Germinal center (tissue), 1 donor: Measurements from ENCODE around the gene TCF4.
A peak's percentile ranks its signal among the peaks of the same experiment; 100 is the strongest.

Experiments
- DNase-seq: peaks from one replicate; pipeline ENCODE4 v3.0.0; 2012; ENCODE audit warnings: mixed read lengths, low spot score

The TCF4 gene

DNA sequence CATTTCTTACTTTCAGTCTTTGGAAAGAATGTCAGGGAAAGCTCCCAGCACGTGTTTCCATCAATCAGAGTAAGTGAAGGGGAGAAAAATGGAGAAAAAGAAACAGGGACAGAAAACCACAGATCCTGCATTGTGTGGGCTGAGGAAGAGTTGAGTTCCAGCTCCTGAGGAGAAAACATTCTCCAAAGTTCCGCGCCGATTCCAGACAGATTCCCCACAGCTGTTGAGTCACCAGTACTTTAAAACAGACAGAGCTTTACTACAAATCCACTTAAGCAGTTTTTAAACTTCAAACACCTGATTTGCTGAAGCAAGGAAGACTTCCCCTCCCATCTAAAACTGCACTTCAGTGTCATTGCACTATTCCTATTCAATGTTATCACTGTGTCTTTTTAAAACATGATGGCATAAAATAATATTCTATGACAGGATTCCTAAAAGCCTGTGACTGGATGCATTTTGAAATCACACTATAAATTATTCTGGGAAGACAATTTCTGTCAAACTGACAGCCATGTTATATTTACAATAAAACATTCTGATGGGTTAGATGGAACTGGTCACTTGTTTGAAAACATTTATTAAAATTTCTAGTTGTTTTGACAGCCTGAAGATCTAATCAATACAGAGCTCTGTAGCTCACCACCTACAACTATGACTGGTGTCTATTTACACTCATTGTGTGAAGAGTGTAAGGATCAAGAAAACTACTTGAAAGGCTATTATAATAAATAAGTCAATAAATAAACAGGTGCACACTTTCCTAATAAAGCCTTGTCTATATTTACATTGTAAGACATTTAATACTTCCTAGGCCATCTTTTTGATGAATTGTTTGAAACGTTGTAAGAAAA lies 40.9 kb downstream of the TCF4 start:
- no peak for DNase-seq

DNA sequence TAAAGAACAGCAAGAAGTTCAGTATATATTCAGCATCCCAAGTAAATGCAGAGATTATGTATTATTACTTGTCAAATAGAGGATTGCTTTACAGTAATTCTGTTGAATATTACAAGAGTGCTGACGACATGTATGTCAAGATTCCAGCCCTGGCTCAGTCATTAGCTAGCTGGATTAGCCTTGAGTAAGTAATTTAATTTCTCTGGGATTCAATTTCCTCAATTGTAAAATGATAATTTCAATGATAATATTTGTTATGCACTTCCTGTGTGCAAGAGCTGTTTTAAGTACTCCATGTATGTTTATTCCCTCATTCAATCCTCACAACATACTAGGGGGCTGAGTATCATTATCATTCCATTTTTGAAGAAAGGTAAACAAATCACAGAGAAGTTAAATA lies 44.0 kb downstream of the TCF4 start:
- no peak for DNase-seq

DNA sequence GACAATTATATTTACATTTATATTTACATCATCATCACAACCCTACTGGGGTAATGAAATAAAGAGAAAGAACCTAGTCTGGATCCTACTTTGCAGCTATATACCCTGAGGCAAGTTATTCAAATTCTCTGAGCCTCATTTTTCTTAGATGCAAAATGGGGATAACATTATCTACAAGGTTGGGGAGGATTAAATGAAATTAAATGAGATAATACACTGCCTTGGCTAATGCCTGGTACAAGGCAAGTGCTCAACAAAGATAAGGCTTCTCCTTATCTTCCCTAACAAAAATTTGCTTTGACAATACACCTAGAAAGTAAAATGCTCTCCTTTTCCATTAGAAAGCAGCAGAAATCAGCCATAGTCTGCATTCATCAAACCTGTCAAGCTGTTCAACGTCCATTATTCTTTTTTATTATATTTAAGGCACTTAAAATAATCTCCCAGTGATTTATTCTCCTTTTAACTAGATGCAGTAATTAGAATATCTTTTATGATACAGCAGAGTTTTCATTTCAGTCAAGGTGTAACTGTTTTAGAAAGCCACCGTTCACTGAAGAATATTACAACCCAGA lies 44.8 kb downstream of the TCF4 start:
- DNase-seq = no peak

DNA sequence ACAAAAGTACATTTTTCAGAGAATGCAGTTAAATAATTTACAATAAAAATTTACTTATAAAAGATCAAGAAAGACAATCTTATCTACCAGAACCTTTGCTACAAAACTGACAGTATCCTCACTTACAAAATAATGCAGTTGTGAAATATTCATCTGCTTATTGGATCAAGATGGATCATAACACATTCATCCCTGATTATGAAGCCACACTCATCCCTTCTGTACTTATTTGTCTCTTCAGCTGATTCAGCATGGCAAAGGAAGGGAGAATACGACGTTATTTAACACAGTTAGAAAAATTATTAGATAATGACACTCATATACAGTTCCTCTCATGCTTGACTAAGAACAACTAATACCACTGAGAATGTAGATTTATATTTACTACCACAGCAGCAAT lies 46.4 kb downstream of the TCF4 start:
- DNase-seq = no peak

DNA sequence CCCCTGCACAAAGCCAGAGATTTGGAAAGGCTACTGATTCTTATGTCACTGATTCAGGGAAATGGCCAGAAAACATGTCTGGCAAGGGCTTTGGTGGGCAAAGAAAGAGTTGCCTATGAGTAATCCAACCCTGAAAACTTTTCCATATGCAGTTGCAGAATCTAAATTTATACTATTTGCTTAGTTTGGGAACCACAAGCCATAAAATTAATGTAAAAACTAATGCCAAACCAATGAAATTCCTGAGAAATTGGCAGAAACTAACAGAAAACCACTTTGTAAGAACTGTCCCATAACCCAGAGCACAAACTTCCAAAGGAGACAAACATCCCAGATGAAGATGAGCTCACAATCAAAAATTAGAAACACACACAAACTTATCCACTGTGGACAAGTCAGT lies 48.8 kb downstream of the TCF4 start:
- no peak for DNase-seq

DNA sequence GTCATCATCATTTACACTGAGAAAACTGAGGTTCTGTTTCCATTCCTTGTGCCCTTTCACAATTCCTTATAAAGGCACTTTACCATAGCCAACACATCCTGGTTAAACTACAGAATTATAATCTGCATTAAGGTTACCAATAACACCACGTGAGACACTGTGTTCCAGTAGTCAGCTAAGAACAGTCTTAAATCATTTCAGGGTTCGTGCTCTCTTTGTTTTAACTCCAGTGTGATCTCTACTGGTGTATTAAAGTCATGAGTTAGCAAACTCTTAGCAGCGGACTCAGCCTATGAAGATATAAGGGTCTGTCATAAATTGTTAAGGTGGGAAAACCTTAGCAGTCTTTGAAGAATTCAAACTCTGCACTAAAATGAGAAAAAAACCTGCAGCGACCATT lies 53.0 kb downstream of the TCF4 start:
- DNase-seq = no peak

DNA sequence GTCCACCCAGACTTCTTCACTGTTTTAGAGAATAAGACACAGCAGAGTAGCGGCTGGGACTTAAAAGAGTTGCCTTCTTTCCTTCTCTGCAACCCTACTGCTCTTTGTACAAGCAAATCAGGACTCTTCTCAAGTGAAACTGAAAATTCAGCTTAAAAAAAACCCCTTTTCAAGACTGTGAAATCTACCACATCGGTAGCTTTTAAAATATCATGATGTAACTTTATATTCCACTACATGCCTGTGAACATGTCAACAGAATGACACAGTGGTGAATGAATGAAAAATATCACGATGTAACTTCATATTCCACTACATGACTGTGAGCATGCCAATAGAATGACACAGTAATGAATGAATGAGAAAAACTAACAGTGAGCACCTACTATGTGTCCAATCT lies 53.4 kb downstream of the TCF4 start:
- no peak for DNase-seq

DNA sequence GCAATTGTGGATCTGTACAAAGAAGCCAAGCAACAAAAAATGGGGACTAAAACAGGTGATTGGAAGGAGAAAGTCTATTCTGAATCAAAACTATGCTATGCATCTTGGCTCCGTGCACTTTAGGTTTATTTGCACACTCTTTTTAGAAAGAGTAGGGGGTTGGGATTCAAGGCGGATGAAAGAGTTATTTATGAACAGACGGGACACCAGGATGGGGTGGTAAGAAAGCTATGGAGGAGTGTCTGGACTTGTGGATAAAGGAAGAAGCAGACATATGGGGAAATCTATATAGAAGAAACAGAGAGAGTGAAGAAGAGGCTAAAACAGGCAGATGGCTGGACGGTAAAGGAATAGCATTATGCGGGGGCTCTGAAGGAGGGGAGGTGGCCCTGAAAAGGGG lies 57.8 kb downstream of the TCF4 start:
- no peak for DNase-seq

DNA sequence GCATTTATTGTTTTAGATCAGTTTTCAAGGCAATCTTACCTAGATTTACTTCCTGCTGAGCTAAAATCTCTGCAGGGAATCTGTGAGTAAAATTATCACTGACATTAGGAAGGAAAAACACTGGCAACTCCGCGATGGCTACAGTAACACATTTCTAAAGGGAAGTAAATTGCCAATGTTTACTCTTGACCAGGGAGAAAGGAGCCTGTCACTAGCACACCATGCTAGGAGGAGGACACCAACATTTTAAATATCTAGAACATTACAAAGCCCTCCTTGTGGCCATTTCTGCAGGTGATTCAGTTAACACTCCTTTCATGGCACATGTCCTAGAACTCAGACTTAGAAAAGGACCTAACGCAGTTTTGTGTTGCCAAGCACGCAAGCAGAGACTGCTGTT lies 58.4 kb downstream of the TCF4 start:
- no peak for DNase-seq

DNA sequence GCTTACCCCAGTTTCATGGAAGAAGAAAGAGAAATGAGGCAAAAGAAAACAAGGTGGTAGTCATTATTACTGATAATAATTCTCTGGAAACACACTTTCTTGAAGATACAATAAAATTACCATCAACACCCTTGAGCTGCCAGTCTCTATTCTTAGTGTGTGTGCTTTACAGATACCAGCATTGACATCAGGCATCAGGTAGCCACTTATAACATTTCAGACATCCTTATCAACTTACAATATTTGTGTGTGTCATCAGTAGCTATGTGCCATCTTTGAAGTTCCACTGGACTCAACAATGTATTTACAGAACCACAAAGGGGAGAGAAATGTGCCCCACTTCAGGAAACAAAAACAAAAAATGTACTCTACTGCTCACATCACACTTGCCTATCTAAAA lies 62.1 kb downstream of the TCF4 start:
- DNase-seq = no peak

DNA sequence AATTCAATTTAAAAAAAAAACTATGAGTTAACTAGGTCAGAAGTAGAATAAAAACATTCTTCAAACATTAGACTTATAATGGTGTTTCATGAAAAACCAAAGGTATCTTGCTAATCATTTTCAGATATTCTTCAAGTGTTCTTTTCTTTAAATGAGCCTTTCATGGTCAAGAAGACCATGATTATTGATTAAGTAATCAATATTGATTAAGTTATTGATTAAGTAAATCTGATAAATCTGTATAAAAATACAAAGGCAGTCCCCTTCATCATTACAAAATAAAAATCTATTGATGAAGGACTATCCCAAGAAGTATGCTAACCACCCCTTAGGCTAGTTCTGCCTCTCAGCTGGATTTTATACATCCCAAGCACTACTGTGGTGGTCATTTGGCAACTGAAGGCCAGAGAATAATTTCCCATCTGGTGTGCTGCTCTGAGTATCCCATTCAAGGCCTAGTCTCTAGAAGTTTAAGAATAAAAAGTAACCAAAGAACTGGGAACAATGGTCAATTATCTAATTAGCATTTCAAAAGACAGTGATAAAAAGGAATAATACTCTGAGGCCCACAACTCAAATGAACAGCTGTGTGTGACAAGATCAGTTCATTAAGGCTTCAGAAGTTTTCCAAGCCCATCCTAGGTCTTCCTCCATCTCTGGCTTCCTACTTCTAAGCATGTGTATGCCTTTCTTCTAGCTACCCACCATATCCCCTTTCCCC lies 63.5 kb downstream of the TCF4 start:
- no peak for DNase-seq

DNA sequence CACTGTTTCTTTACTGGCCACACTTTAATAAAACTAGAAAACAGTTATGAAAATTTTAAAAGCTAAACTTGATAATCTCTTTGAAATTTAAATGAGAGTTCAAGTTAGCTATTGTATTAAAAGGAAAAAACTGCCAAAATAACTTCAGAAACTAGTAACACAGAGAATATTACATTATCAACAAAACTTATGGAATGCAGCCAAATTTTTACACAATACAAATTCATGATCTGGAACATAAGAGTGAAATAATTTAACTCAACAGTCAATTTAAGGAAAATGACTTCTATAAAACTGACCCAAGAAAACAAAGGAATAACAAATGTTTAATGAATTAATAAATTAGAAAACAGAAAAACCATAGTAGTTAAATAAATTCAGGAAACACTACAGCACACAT lies 65.0 kb downstream of the TCF4 start:
- DNase-seq = no peak

DNA sequence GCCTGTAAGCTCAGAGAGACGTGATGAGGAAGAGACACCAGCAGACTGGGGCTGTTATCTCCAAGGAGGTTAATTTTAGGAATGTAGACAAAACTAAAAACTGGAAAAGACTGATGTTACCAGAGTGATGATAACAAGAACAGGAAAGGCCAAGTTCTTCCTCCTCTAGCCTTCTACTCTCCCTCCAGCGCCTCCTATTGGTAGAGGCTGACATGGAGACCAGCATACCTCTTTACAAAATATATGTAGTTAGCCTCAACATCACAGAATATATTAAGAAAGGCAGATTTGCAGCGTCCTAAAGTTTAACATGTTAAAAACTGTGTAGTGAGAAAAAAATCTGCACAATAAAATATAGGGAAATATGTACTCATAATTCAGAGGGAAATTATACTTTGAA lies 66.0 kb downstream of the TCF4 start:
- peak; percentile 41 for DNase-seq

DNA sequence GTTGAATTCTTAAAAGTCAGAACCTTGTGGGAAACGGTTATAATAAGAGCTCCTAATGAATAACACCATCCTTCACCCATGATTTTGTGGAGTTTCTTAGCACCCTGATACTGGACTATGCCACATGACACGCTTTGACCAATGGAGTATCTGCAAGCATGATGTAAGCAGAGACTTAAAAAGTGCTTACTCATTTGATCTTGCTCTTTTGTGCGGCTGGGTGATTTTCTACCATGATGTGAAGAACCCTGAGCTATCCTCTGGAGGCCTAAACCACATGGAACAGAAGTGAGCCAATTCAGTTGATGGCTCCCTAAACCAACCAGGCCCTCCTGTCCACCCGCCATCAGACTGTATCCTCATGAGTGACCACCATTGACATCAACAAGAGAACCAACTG lies 70.9 kb downstream of the TCF4 start:
- DNase-seq = no peak

DNA sequence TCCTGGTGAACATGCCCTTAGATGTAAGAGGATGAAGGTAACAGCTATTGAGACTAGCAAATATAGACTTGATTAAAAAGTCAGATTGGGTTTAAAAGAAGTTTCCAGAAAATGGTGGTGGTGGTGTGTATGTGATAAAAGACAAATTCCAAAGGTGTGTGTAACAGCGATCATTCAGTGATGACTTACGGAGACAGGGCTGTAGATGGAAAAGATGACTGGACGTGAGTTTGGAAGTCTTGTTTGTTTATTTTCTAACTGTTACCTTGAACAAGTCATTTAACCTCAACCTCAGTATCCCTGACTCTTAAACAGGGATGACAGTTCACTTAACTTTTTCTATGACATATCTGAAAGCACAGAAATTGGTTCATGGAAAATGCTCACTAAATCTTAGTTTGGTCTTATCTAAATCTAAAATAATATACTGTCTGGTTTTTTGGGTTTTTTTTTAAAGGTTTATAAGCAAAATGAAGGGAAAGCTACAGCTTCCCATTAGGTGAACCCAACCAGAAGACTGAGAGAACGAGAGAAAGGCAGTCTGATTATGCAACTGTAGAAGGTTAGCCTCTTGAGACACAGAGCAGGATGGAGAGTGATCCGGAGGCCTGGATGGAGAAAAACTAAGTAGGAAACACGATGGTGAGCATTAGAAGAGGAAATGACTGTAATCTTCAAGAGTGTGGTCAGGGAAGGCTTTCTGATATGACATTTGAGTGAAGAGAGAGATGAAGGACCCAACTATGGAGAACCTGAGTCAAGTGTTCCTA lies 71.9 kb downstream of the TCF4 start:
- no peak for DNase-seq

DNA sequence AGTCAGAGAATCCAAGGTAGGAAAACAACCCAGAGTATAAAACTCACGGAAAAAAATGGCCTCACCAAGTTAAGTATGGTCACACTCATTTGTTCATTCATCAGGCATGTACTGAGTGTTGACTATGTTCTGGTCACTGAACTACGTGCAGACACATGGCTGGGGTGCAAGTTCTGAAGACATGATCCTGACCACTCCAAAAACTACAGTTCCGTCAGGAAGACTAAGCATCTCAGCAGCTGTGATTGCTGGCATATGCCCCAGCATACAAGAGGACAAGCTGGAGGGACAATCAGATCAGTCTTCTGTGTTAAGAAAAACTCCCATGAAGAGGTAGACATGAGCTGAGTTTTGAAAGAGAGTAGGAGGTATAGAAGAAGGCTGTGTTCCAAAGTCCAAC lies 72.8 kb downstream of the TCF4 start:
- DNase-seq = no peak

DNA sequence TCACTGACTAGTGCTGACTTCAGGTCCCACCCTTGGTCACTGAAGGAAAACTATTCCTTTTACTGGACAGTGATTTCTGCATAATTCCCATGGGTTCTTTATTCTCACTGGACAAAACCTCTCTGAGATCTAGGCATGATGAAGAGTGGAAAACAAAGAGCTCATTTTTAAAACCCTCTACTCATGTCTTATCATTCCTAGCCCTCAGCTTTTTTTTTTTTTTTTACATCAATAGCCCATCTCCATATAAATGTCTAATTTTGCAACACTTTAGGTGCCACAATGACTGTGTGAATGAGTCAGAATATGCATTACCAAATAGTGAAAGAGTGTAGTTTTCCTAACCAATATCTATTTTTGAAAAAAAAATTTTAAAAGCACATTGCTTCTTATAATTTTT lies 74.8 kb downstream of the TCF4 start:
- DNase-seq = no peak

DNA sequence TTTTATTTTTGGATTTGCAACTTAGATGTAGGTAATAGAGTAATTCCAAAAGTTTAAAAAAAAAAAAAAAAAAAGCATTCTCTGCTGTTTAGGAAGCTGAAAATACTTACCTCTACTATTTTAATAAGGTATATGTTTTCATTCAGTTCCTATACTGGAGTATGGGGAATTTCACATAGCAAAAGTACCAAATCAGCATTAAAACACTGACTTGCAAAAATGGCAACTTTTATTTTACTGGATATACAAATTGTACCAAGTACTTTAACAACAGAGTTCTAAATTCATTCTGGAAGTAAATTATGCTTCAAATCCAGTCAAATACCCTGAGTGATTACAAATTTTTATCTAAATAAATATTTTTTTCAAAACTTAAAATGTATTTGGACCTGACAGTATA lies 76.7 kb downstream of the TCF4 start:
- DNase-seq = no peak

DNA sequence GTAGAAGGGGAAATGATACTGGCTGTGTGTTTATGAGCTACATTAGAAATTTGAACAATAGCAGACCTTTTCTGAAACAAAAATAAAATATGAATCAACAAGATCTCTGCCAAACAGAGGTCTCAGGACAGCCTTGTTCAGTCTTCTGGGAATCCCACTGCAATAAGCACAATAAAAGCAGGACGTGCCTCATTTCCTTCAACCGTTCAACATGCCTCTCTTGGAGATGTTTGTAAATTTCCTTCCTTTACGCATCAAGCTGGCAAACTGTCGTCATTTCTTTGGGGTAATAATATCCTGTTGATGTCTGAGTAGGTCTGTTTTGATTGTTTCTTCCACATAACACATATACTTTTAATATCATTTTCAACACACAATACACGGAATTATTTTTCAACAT lies 77.2 kb downstream of the TCF4 start:
- no peak for DNase-seq

DNA sequence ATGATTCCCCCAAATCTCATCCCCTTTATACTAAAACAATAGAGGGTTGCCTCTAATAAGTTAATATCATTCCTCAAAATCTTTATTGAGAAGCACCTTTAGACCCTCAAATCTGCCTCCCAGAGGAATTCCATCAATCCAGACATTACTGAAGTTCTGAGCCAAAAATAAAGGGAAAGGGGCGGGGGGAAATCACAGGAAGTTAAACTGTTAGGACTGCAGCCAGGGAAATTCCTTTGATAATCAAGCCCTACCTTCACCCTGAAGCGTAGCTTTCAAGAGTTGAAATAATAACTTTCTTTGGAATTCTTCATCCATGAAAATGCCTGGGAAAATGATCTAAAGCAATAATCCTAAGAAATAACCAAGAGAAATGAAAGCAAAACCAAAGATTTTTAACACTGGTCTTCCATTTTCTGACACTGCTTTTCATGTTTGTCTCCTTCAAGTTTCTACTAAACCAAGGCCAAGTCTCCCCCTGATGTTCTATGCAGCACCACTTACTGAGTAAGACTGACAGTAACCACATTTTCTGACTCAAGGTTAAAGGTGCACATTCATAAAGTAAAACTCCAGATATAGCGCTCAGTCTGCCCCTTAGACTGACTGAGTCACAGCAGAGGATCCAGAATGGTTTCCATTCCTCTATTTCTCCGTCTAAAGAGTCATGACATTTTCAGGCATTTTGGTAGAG lies 78.2 kb downstream of the TCF4 start:
- DNase-seq = peak; percentile 7

DNA sequence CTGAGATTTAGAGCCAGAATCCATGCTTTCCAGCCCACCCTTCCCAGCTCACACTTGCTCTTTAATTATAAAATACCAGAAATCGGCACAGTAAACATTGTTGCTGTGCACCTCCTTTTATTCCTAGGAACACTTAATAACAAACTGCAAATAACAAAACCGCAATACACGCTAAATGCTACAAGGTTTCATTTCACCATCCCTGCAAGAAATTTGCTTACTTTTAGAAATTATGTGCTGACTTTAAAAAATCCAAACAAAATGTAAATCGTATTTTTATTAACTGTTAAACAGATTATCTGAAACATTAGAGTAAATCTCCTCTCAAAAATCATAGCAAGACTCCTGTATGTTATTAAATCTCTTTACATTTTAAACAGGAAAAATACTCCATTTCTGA lies 79.3 kb downstream of the TCF4 start:
- no peak for DNase-seq

DNA sequence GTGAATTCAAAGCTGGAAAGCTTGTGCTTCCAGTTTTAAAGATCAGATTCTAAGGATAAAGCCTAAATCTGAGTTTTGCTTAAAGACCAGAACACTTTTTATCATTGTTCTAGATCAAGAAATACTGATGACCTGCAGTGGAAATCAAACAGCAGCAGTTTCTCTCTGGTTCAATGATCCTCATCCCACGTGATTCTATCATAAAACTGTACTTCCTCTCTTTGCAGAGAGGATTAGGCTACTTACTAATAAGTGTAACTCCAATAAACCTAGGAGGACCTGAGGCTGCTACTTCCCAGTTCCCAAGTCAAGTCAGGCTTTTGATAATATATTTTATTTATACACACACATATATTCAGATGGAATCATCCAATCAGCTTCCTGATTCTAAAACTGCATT lies 81.9 kb downstream of the TCF4 start:
- peak; percentile 34 for DNase-seq
